Measurements from ENCODE around the gene CFAP410.

- no peak for TF ChIP-seq POLR2A (IDR thresholded peaks at IDR 0.05)
- no peak for TF ChIP-seq CTCF (IDR thresholded peaks at IDR 0.05)
Observed at GRCh38 chr21:44384968-44385367, 45.8 kb upstream of the CFAP410 start.

All from uterus (tissue), 2 donors.